ENCODE data around the gene ABHD14A.

DNA sequence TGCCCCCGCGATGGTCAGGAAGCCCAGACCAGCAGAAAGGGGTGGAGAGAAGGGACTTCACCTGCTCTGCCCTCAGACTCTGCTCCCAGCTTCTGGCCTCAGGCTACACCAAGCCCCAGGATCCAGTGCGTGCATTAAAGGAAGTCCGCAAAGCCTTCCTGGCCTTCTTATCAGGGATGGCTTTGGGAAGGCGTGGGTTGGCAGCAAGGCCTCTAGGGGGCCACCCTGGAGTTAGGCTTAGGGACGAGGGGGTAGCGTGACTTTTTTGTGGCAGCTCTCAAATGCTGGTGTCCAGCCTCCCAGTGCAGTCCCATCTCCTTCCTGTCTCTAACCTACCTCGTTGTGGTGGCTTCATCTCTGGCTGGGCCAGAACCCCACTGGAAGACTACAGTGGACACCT, 39.7 kb downstream of the ABHD14A start:
- TF ChIP-seq RAD21 (IDR thresholded peaks at IDR 0.05; ENCODE audit: low read depth) (peak; percentile 33; the same call in 1 of the 2 replicates), CEBPB (IDR thresholded peaks at IDR 0.05) (no peak), CREB1 (IDR thresholded peaks at IDR 0.05; ENCODE audit: low read depth) (no peak), ZBTB7A (IDR thresholded peaks at IDR 0.05; ENCODE audit: low read depth) (no peak), YY1 (IDR thresholded peaks at IDR 0.05; ENCODE audit: low read depth) (no peak), TEAD4 (IDR thresholded peaks at IDR 0.05) (no peak), REST (IDR thresholded peaks at IDR 0.05; ENCODE audit: low read depth) (no peak), MAX (IDR thresholded peaks at IDR 0.05) (no peak), TCF12 (IDR thresholded peaks at IDR 0.05; ENCODE audit: low read depth) (no peak), TAF1 (IDR thresholded peaks at IDR 0.05; ENCODE audit: low read depth) (no peak), EP300 (IDR thresholded peaks at IDR 0.05; ENCODE audit: borderline replicate concordance) (no peak), EGR1 (IDR thresholded peaks at IDR 0.05) (no peak), NFIC (IDR thresholded peaks at IDR 0.05) (no peak)
- TF ChIP-seq, protein P1, sequence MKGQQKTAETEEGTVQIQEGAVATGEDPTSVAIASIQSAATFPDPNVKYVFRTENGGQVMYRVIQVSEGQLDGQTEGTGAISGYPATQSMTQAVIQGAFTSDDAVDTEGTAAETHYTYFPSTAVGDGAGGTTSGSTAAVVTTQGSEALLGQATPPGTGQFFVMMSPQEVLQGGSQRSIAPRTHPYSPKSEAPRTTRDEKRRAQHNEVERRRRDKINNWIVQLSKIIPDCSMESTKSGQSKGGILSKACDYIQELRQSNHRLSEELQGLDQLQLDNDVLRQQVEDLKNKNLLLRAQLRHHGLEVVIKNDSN (IDR thresholded peaks at IDR 0.05): no peak
